GM12872 (cell line): ENCODE data around the gene RASSF6.

Source experiments
- TF ChIP-seq, protein P1 (sequence below): IDR thresholded peaks from 3 replicates; pipeline ENCODE4 v1.5.1; 2011; ENCODE audit warnings: low read depth, mild to moderate bottlenecking, low read length, moderate library complexity; ENCODE audit not compliant: insufficient read depth

RASSF6 gene

DNA sequence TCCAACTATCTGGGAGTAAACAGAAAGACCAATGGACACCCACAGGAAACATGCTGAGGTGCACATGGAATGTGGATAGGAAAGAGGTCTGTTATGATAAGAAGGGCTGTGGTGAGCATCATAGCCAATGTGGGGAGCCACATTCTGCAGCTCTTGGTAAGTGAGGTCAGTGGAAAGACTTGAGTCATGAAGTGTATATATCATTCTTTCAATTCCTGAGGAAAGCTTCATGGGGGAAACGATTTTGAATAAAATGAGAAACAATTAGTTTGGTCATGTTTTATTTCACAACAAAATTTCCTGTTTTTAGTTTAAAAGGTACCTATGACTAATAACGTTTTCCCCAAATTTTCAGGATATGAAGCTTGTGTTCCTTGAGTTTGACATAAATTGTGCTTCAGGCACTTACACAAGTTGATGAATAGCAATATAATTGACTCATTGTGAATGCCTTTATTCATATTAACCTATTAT lies 41.4 kb upstream of the RASSF6 start:
- TF ChIP-seq, protein P1, sequence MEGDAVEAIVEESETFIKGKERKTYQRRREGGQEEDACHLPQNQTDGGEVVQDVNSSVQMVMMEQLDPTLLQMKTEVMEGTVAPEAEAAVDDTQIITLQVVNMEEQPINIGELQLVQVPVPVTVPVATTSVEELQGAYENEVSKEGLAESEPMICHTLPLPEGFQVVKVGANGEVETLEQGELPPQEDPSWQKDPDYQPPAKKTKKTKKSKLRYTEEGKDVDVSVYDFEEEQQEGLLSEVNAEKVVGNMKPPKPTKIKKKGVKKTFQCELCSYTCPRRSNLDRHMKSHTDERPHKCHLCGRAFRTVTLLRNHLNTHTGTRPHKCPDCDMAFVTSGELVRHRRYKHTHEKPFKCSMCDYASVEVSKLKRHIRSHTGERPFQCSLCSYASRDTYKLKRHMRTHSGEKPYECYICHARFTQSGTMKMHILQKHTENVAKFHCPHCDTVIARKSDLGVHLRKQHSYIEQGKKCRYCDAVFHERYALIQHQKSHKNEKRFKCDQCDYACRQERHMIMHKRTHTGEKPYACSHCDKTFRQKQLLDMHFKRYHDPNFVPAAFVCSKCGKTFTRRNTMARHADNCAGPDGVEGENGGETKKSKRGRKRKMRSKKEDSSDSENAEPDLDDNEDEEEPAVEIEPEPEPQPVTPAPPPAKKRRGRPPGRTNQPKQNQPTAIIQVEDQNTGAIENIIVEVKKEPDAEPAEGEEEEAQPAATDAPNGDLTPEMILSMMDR, result no peak

DNA sequence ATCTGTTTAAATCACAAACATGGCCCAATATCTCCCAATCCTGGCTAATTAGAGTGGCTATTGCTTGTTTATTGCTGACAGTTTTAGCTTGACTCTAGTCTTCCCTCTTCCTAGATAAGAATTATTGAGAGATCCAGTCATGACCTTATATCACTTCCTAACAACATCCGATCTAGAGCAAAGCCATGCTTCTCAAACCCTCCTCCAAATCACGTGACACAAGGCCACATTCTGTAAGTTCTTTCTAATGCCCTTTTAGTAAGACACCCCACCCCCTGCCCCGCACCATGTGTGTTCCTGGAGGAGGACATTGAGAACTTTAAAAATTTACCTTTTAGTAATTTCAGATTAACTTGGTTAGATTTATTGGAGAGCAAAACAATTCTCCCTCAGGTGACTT lies 40.6 kb upstream of the RASSF6 start:
- TF ChIP-seq, protein P1, result no peak

DNA sequence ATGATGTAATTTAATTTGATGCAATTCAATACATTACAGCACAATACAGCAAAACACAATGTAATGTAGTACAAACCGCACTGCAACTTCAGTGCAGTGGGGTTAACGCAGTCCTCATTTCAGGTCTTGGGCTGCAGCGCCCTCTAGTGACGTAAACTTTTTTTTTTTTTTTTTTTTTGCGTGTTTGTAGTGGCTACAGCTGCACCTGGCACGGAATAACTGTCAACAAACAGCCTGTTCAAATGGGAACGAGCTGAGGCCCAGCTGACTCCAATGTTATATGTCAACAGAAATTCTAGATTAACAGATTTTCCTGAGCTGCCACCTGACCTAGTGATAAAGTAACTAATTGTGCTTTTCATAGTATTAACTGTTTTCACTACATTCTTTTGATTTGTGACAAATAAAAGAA lies 33.5 kb upstream of the RASSF6 start:
- TF ChIP-seq, protein P1, result peak; percentile 45; the same call in 1 of the 3 replicates

DNA sequence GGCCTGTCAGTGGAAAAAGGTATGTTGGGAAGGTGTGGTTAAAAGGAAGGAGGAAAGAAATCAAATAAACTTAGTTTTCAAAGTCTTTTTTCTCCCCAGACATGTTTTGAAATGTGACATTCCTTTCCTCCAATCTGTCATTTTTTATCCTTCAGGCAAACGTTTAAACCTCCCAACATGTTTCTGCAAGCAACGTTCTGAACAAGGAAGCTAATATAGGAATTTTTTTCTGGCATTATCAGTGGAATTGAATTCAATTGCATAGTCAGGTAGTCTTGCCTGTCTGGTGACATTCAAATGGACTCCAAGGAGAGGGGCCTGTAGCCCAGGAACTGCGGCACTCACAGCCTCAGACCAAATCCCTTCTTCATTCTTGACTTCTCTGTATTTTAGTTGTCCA lies 30.0 kb upstream of the RASSF6 start:
- TF ChIP-seq, protein P1, result no peak

DNA sequence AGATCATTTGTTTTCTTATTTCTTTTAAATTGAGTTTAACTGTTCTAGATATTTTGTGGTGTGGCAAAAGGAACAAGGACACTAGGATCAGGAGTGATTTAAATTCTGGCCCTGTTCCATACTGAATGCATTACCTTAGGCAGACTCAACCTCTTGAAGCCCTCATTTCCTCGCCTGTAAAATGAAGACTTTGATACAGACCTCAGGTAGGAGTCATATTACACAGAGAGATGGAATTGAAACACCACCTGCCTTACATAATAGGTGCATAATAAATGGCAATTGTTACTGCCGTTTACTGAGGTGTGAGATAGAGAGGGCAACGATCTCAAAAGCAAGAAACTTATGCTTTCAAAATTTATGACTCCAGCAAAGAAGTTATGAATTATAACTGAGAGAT lies 28.2 kb upstream of the RASSF6 start:
- TF ChIP-seq, protein P1, result no peak

DNA sequence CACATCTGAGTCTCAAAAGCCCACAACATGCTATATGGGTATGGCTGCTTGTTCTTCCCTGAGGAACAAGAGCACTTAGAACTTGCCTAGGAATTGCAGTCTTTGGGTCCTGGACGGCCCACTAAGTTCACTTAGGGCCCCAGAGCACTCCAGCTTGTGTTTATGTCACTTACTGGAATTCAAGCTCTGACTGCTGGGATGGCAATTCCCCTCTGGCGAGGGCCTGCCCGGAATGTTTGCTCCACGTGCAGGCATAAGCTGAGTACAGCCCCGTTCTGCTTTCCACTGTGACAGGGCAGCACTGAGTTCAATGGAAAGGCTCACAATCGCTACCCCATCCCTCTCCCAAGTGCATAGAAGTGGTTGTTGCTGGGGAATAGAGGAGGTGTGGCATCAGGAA lies 25.9 kb upstream of the RASSF6 start:
- TF ChIP-seq, protein P1, result no peak

DNA sequence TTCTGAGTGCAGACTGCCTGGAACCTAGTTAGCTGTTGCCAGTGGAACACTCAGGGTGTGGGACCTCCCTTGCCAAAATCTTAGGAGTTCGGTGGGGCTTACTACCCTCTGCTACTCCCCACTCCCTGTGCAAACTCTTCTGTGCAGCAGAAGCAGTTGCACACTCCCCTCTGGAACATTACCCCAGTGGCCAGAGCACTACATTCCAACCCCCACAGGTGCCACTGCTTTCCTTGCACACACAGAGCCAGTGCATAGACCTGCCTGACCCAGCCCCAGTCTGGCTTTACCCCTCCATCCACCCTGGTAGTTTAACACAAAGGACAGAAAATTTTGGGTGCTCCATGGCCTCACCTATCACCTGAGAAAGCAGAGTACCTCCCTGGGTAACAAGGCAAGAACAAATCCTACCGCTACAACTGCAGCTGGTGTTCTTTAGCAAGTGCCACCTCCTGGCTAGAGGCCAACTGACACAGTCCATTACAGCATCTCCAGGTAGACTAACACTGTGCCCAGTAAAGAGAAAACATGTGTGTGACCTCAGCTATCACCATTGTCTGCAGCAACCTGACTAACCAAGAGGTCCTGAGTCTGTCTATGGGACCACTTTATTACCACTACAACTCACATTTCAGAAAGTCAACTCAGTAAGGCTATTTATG lies 11.5 kb upstream of the RASSF6 start:
- TF ChIP-seq, protein P1, result no peak
